ENCODE measurements around the gene CELF4.

Gene CELF4

GRCh38 chr18:37489011-37489410 lies 76.6 kb downstream of the CELF4 start:
- no peak for DNase-seq (ENCODE audit: low read depth)
- TF ChIP-seq CTCF (conservative IDR thresholded peaks at IDR 0.05; ENCODE audit: control insufficient read depth, insufficient read depth, low read depth, low read length): no peak
- H3K4me3 ChIP-seq (ENCODE audit: control insufficient read depth, low read depth, low read length): no peak overlapping the region

- DNase-seq (ENCODE audit: low read depth): no peak
- no peak for TF ChIP-seq CTCF (conservative IDR thresholded peaks at IDR 0.05; ENCODE audit: control insufficient read depth, insufficient read depth, low read depth, low read length)
- H3K4me3 ChIP-seq (ENCODE audit: control insufficient read depth, low read depth, low read length): no peak overlapping the region
Observed at GRCh38 chr18:37487400-37487867, 78.2 kb downstream of the CELF4 start.

- DNase-seq (ENCODE audit: low read depth): no peak
- TF ChIP-seq CTCF (conservative IDR thresholded peaks at IDR 0.05; ENCODE audit: control insufficient read depth, insufficient read depth, low read depth, low read length): no peak
- no peak overlapping the region for H3K4me3 ChIP-seq (ENCODE audit: control insufficient read depth, low read depth, low read length)
Observed at GRCh38 chr18:37486848-37487247, 78.8 kb downstream of the CELF4 start.

GRCh38 chr18:37484983-37485834 lies 80.4 kb downstream of the CELF4 start:
- peak; percentile 14 for DNase-seq (ENCODE audit: low read depth)
- no peak for TF ChIP-seq CTCF (conservative IDR thresholded peaks at IDR 0.05; ENCODE audit: control insufficient read depth, insufficient read depth, low read depth, low read length)
- no peak overlapping the region for H3K4me3 ChIP-seq (ENCODE audit: control insufficient read depth, low read depth, low read length)

- TF ChIP-seq CTCF (conservative IDR thresholded peaks at IDR 0.05; ENCODE audit: control insufficient read depth, insufficient read depth, low read depth, low read length): no peak
- DNase-seq (ENCODE audit: low read depth): no peak
- no peak overlapping the region for H3K4me3 ChIP-seq (ENCODE audit: control insufficient read depth, low read depth, low read length)
Observed at GRCh38 chr18:37483984-37484819, 81.4 kb downstream of the CELF4 start.

GRCh38 chr18:37483221-37483971 lies 82.2 kb downstream of the CELF4 start:
- H3K4me3 ChIP-seq (ENCODE audit: control insufficient read depth, low read depth, low read length): no peak overlapping the region
- DNase-seq (ENCODE audit: low read depth): peak; percentile 15
- no peak for TF ChIP-seq CTCF (conservative IDR thresholded peaks at IDR 0.05; ENCODE audit: control insufficient read depth, insufficient read depth, low read depth, low read length)

Data from fibroblast of mammary gland (primary cell).